NOMO-1 treated with dmso at 0.1 percent for 144 hours (cell line): ENCODE measurements around the gene G6PC1.

Experiments used
- DNase-seq: peaks from one replicate; lab custom pipeline; 2025; ENCODE audit not compliant: unreplicated experiment; lab: John Stamatoyannopoulos, UW

G6PC1 gene

DNA sequence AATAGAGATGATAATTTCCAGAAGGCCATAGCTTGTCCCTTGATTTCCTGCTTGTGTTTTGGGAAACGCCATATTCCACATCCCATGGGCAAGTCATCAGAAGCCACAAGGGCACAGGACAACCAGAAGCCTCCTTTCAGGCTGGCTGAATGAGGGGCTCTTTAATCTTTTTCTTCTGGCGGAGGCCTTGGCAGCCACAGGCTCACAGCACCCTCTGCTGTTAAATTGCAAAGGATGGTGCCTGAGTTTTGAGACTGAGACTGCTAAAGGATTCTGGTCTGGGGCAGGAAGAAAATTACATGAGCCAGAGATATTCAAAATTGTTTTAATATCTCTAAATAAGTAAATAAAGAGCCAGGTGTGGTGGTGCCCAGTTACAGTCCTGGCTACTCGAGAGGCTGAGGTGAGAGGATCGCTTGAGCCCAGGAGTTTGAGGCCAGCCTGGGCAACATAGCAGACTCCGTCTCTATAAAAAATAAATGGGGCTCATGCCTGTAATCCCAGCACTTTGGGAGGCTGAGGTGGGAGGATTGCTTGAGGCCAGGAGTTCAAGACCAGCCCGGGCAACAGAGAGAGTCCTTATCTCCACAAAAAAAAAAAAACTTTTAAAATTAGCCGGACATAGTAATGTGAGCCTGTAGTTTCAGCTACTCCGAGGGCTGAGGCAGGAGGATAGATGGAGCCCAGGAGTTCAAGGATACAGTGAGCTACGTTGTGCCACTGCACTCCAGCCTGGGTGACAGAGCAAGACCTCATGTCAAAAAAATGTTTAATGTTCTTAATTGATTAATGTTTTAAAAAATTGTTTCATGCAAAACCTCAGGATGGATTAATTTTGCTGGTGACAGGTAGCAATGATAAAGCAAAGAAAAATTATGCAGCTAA is 37.4 kb downstream of the G6PC1 start:
- peak; percentile 68 for DNase-seq

DNA sequence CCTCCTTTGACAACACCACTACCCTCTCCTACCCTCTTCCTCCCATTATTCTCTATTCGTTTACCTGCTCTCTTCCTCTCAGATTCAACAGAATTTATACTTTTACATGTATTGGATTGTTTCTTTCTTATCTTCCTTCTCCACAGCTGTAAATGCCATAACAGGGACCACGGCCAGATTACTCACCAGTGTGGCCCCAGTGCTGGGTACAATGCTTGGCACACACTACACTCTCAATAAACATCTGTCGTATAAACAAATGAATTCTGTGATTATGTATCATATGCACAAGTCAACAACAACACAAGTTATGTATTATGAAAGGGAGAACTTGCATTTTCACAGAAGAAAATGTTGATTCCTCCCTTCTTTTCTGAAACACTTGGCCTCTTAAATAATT is 43.6 kb downstream of the G6PC1 start:
- DNase-seq: no peak

DNA sequence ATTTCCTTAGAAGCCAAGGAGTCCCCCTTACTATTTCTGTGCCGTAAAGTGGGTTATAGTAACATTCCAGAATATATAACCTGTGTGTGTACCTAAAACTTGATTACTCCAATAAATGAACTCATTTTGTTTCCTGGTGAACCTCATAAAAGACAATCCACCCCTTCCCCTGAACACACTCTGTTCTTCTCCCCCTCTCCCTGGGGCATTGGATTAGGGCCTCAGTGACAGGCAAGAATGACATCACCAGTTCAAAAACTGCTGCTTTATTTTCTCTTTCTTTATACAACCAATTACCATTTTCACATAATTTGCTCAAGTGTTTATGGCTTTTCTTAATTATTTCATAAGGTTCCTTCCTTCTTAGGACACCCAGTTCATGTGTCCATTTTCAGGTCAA is 46.2 kb downstream of the G6PC1 start:
- no peak for DNase-seq

DNA sequence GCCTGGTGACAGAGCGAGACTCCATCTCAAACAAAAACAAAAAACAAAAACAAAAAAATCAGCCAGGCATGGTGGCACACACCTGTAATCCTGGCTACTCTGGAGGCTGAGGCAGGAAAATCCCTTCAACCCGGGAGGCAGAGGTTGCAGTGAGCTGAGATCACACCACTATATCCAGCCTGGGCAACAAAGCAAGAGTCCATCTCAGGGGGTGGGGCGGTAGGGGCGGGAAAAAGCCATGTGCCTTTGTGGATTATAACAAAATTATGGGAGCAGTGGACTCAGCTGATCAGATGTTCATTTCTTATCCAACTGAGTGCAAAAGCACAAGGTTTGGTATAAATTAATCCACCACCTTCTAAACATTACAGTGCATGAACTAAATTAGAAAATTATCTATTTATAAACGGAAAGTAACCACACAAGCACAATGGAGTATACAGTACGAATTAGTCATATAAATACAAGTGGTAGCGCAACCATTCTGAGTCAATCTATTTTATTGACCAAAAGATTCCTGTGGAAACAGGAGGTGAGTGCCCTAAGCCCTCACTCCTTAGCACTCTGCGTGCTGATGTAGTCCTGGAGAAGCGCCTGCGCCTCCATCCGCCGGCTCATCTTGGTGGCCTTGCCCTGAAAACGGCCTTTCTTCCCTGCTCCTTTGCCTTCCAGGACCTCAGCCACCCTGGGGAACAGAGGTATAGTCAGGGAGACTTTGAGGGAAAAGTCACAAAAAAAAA is 49.6 kb downstream of the G6PC1 start:
- no peak for DNase-seq
